ENCODE data around the gene UBAC1.

Gene UBAC1

DNA sequence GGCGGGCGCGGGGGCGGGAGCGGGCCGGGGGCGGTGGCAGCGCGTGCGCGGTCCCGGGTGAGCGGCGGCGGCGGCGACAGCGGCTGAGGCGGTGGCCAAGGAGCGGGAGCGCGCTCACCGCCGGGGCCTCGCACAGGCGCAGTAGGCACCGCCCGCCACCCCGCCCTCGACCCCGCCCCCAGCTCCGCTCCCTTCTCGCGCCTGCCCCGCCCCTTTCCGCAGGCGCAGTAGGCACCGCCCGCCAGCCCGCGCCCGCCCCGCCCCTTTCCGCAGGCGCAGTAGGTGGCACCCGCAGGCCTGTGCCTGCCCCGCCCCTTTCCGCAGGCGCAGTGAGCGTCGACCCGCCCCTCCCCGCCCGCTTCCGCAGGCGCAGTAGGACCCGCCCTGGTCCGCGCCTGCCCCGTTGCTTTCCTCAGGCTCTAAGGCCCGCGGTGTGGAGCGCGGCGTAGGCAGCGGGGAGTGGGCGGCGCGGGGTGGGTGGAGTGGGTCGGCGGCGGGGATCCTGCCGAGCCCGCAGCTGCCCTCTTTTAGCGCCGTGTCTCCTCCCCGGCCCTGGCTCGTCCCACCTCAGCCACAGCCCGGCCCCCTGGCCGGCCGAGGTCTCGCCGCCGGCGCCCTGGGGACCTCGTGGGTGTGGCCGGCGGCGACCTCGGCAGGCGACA lies 53.6 kb downstream of the UBAC1 start, which contains the start of gene CAMSAP1:
Gene CAMSAP1 (minus strand): TSS at position 116 of the 662 bp plus-strand sequence. CDS start 387 bp downstream, outside the sequence.
- ChIA-PET POLR2A (interaction anchor here (0.6 to 0.7 kb wide), 3 partner anchors 14 to 225 kb away, joined by 3 to 4 read pairs (median 3); no protein-coding TSS in a partner anchor), CTCF (interaction anchor here (2.1 kb wide), 1 partner anchor 42 kb away, joined by 5 read pairs; no protein-coding TSS in a partner anchor)
- TF ChIP-seq, protein P1, sequence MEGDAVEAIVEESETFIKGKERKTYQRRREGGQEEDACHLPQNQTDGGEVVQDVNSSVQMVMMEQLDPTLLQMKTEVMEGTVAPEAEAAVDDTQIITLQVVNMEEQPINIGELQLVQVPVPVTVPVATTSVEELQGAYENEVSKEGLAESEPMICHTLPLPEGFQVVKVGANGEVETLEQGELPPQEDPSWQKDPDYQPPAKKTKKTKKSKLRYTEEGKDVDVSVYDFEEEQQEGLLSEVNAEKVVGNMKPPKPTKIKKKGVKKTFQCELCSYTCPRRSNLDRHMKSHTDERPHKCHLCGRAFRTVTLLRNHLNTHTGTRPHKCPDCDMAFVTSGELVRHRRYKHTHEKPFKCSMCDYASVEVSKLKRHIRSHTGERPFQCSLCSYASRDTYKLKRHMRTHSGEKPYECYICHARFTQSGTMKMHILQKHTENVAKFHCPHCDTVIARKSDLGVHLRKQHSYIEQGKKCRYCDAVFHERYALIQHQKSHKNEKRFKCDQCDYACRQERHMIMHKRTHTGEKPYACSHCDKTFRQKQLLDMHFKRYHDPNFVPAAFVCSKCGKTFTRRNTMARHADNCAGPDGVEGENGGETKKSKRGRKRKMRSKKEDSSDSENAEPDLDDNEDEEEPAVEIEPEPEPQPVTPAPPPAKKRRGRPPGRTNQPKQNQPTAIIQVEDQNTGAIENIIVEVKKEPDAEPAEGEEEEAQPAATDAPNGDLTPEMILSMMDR (IDR thresholded peaks at IDR 0.05; ENCODE audit: control extremely low read depth, extremely low read depth, low read depth, missing control alignments): no peak
- DNase-seq (ENCODE audit: extremely low spot score): peak; percentile 98

DNA sequence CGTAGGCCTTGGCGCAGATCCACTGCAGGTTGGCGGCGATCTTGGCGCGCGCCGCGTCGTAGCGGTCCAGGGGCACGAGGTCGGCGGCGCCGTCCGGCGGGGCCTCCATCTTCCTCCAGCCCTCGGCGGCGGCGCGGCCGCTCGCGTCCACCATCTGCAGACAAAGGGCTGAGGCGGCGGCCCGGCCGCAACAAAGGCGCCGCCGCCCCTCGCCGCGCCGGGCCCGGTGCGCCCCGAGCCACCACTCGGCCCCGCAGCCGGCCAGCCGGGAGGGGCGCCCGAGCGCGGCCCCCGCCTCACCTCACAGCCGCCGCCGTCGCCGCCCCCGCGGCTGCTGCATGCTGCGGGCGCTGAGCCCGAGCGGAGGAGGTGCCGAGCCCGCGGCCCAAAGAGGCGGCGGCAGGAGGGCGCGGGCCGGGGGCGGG lies 54.2 kb downstream of the UBAC1 start:
- ChIA-PET POLR2A (interaction anchor here (0.7 kb wide), 1 partner anchor 15 kb away, joined by 4 read pairs; no protein-coding TSS in a partner anchor), CTCF (interaction anchor here (2.1 kb wide), 1 partner anchor 41 kb away, joined by 5 read pairs; no protein-coding TSS in a partner anchor)
- peak; percentile 55 for DNase-seq (ENCODE audit: extremely low spot score)
- TF ChIP-seq, protein P1 (IDR thresholded peaks at IDR 0.05; ENCODE audit: control extremely low read depth, extremely low read depth, low read depth, missing control alignments): no peak

DNA sequence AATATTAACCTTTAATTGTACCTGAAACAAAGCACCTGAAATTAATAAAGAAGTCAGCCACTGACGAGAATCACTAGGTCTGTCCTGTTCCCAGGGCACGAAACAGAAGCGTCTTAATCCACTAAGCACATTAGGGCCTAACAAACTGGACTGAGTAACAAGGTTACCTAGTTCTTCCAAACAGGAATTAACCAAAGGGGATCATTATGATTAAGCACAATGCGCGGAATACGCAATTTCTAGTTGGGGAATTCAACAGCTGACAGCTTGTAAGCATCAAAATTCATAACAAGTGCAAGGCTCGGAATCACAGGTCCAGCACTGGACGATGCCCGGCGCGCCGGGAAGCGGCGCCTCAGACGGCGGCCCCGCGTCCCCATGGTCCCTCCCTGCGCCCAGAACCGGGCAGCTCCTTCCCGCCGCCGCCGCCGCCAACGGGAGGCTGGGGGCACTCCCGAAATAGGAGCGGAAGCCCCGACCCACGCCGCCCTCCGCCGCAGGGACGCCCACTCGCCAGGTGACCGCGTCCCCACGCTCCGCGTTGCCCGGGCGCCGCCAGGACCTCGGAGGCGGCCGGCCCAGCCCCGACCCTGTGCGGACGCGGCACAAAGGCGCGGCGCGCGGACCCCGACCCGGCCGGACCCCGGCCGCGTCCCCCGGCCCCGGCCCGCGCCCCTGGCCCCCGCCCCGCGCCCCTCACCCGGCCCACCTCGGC lies 54.7 kb downstream of the UBAC1 start:
- ChIA-PET CTCF (interaction anchor here (2.1 kb wide), 1 partner anchor 41 kb away, joined by 5 read pairs; no protein-coding TSS in a partner anchor), POLR2A (no interaction called here)
- DNase-seq (ENCODE audit: extremely low spot score): no peak
- TF ChIP-seq, protein P1 (IDR thresholded peaks at IDR 0.05; ENCODE audit: control extremely low read depth, extremely low read depth, low read depth, missing control alignments): no peak

DNA sequence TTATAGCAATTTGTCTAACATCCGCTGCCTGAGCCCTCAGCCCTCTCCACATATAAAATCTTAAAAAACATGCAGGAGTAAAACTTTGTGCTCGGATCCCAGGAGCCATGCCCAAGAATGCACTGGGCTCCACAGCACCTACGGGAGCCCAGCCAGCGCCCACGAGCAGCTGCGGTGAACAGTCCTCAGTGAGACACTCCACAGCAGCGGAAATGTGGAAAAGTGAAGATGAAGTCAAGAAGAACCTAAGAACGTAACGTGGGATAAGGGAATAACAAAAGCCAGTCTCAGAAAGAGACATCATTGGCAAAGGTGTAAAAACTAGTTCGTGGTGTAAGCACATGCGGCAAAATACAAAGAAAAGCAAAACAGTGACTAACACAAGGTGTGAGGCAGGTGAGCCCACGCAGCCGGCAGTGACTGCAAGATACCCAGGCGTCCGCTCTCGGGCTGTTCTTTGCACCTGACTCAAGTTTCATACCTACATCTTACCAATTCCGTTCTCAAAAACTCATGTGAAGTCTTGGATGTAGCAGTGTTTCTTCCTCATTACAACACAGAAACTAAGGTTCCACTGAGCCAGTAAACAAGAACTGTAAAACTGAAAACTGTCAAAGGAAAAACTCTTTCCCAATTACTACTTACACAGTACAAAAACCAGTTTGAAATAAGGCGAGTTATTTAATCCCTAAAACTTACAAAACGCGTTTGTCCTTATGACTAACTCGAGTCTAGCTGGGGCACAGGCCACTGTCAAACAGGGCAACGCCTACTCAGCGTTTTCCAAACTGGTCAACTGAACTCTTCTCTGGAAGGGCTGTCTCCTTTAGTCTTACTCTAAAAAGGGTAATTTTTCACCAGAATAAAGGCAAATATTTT lies 55.6 kb downstream of the UBAC1 start:
- CTCF ChIA-PET: interaction anchor here (2.1 kb wide), 1 partner anchor 40 kb away, joined by 5 read pairs; no protein-coding TSS in a partner anchor
- DNase-seq (ENCODE audit: extremely low spot score): no peak
- TF ChIP-seq, protein P1 (IDR thresholded peaks at IDR 0.05; ENCODE audit: control extremely low read depth, extremely low read depth, low read depth, missing control alignments): no peak
- POLR2A ChIA-PET: no interaction called here

DNA sequence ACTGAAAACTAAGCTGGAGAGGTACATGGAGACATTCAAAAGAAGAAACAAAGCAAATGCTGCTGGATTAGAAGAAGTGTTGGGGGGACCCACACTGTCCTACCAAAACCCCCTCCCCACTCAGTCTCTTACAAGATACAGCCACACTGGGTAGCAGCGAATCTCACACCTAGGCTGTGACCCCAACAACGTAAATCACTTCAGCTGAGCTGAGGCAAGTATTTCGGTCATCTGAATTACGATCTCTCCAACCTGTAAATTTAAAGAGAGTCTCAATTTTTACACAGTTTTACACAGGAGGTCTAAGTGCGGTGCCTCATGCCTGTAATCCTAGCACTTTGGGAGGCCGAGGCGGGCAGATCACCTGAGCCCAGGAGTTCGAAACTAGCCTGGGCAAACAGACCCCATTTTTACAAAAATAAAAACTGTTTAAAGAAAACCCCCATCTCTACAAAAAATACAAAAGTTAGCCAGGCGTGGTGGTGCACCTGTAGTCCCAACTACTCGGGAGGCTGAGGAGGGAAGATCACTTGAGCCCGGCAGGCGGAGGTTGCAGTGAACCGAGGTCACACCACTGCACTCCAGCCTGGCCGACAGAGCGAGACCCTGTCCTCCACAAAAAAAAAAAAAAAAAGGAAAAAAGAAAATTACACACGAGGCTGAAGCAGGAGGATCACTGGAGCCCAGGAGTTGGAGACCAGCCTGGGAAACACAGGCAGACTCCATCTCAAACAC lies 57.2 kb downstream of the UBAC1 start:
- POLR2A ChIA-PET: no interaction called here
- TF ChIP-seq, protein P1 (IDR thresholded peaks at IDR 0.05; ENCODE audit: control extremely low read depth, extremely low read depth, low read depth, missing control alignments): no peak
- no peak for DNase-seq (ENCODE audit: extremely low spot score)
- CTCF ChIA-PET: interaction anchor here (0.7 kb wide), 1 partner anchor 15 kb away, joined by 3 read pairs; no protein-coding TSS in a partner anchor
